NCI-H460 (cell line): ENCODE data around the gene AFAP1. TPM values are rescaled to one million over a fixed set of nuclear protein-coding genes. Genes with fewer than 3 reads are reported as not detected.

Source experiments
- DNase-seq: peaks from one replicate; pipeline ENCODE4 v3.0.0-alpha.2; 2016; ENCODE audit warnings: low read depth; ENCODE audit errors: extremely low read depth
- total RNA-seq: library from RNA; depleted of rRNA; stranded (reverse); fragments of >200 nt; shearing (Covaris generic); gene quantifications from 2 replicates; pipeline ENCODE4 v1.2.3, GENCODE V29; 2014; rRNA removed

Gene AFAP1
- total RNA-seq, 1 experiment from 2014 or later: 29.8 TPM

DNA sequence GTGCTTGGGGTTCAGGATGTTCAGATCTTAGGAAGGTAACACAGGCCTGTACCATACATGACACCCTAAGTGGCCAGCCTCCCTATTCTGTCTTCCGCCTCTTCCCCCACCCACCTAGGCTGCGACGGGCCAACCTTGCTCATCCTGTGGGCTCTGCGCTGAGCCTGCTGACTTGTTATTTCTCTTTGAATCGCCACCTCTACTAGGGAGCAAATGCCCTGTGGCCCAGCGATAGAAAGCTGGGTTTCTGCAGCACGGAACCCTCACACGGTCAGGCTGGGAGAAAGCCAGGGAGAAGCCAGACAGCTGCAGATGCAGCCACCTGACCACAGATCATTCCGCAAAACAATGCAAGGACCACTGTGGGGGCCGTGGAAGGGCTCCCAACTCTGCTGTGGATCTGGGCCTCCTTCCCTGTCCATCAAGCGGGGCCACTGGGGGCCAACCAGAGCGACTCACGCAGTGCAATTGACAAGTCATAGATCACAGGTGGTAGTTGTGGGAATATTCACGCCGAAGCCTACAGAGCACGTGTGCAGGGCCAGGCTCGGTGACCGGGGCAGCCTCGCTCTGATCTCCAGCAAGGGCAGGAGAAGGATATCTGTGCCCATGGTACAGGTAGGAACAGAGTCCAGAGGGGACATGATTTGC lies 227.5 kb downstream of the AFAP1 start:
- no peak for DNase-seq

DNA sequence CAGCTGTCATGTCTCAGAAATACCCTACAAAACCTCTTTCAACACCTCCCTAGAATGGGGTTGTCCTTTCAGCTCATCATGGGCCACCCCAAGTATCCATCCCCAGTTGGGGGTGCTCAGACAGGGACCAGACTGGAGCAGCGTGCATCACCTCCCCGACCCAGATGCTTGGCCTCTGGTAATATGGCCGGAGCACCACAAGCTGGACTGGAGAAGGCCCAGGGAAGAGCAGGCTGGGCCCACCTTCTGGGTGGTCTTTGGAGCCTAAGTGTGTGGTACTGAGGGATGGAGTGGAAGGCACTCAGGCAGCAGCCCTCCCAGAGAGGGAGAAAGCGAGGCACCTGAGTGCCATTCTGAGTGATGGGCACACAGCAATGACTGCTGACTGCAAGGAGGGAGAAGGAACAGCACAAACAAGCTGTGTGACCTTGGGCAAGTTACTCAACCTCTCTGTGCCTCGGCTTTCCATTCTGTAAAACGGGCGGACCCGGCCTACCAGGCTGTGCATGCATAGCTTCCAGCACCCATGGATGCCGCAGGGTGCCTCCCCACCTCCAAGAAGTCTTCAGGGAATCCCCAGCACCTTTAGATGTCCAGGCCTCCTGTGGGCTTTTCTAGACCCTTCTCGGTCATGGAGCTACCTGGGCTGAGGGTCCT lies 228.2 kb downstream of the AFAP1 start:
- DNase-seq: no peak

DNA sequence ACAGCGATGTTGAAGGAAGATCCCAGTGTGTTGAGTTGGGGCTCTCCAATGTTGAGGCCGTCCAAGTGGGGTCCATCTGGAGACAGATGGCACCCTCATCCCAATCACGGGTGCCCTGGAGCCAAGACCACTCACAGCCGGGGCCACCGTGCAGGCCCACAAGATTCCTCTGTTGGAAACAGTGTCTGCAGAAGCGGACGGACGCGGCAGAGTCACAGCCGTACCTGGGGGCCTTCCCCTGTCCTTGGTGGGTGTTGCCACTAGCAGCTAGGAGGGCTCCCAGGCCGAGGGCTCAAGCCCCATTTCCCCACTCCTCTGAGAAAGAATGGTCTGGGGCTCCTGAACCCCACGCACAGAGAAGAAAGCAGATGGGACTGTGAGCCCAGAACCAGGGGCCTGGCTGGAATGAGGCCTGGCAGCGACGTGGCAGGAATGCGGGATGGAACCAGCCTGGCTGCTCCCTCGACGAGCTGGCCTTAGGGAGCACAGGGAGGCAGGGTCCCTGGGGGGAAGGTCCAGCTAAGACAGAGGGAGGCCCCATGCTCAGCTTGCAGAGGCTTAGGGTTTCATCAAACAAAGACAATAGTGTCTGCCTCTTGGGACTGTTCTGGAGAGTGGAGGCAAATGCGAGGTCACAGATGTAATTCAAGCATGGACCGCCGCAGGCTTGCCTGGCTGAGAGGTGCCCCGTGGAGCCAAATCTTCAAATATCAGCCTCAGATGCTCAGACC lies 228.9 kb downstream of the AFAP1 start:
- no peak for DNase-seq

DNA sequence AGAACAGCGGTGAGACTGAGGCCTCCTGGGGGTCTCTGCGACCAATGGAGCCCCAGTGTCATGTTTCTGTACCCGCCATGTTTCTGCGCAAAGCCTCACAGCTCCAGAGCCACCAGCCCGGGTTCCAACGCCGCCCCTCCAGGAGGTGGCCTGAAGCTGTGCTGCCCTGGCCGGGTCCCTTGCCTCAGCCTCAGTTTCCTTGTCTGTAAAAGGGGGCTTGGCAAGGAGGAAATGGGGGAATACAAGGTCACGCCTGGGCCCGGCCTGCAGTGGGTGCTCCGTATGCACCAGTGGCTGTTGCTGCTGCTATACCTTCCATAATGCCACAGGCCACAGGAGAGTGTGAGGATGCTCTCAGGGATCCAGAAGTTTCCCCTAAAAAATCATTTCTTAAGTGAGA lies 229.5 kb downstream of the AFAP1 start:
- DNase-seq: no peak

DNA sequence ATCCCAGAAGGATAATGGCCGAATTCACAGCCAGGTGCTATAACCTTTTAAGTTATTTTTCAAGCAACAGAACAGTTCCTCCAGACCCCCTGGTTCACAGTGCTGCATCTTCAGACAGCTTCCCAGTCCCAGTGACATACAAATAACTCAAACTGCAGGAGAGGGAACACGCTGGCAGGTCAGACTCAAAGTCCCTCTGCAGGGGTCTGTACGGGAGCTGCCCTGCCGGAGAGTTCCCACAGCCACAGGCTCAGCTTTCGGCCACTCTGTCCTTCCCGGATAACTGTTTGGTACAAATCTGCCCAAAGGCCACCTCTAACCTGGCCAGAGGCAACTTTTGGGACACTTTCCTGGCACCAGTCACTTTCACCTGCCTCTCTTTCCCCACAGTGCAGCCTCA lies 230.2 kb downstream of the AFAP1 start:
- DNase-seq: no peak

DNA sequence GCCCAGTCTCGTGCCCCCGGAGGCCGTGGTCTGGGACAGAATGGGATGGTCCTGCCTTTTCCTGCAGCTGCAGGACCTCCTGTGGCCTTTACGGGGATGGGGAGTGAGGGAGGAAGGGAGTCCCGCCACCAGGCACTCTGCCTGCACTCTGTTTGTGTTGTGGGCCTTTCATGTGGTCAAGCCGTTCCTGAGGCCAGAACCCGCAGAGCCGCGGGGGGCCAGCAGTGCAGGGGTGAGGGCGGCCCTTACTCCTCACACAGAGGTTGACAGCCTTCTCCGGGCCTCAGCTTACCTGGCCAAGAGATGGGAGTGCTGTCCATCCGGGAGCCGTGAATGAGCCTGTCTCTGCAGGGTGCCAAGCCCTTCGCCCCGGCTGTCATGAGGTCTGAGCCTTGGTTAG lies 230.7 kb downstream of the AFAP1 start:
- no peak for DNase-seq

Other genes with a start within 250 kb of the AFAP1 start
- gene ABLIM2, start 219.0 kb upstream of the AFAP1 start, total RNA-seq: 2.3 and 3.6 TPM in 2 replicates